MM.1S (cell line): ENCODE data around the gene ABCG2.

ENCODE experiments used
- DNase-seq: peaks from one replicate; pipeline ENCODE4 v3.0.0-alpha.2; 2015
- H2AFZ ChIP-seq: fragments of 300-600 bp; sonication (generic); 2 replicates; pipeline ENCODE4 v1.6.0; 2016; ENCODE audit warnings: antibody characterized with exemption, low read length
- H3F3A ChIP-seq: fragments of 300-600 bp; sonication (generic); 2 replicates; pipeline ENCODE4 v1.6.1; 2016; ENCODE audit warnings: mild to moderate bottlenecking, antibody characterized with exemption, low read length, moderate library complexity, mixed read lengths; ENCODE audit not compliant: insufficient read depth
- H3K27ac ChIP-seq: fragments of 300-600 bp; sonication (generic); 2 replicates; pipeline ENCODE4 v1.5.1; 2016; ENCODE audit warnings: mild to moderate bottlenecking, low read length
- H3K27me3 ChIP-seq: fragments of 300-600 bp; sonication (generic); replicated peaks from 2 replicates; pipeline ENCODE4 v1.6.0; 2016; ENCODE audit warnings: low read length; ENCODE audit not compliant: insufficient read depth
- H3K36me3 ChIP-seq: fragments of 300-600 bp; sonication (generic); replicated peaks from 2 replicates; pipeline ENCODE4 v1.6.1; 2016; ENCODE audit warnings: mild to moderate bottlenecking, low read length, mixed read lengths; ENCODE audit not compliant: insufficient read depth
- H3K4me1 ChIP-seq: fragments of 300-600 bp; sonication (generic); 2 replicates; pipeline ENCODE4 v1.6.1; 2016; ENCODE audit warnings: low read length, mixed read lengths
- H3K4me2 ChIP-seq: fragments of 300-600 bp; sonication (generic); 2 replicates; pipeline ENCODE4 v1.6.0; 2016; ENCODE audit warnings: low read depth, low read length
- H3K4me3 ChIP-seq: fragments of 300-600 bp; sonication (generic); 2 replicates; pipeline ENCODE4 v1.5.1; 2016; ENCODE audit warnings: low read length, mixed read lengths
- H3K79me2 ChIP-seq: fragments of 300-600 bp; sonication (generic); 2 replicates; pipeline ENCODE4 v1.6.1; 2016; ENCODE audit warnings: mixed run types, low read length, mixed read lengths
- H3K9ac ChIP-seq: fragments of 300-600 bp; sonication (generic); 2 replicates; pipeline ENCODE4 v1.6.1; 2016; ENCODE audit warnings: low read length, mixed read lengths
- H3K9me2 ChIP-seq: fragments of 300-600 bp; sonication (generic); replicated peaks from 2 replicates; pipeline ENCODE4 v1.6.1; 2016; ENCODE audit warnings: mild to moderate bottlenecking, low read length, mixed read lengths; ENCODE audit not compliant: insufficient read depth
- H3K9me3 ChIP-seq: fragments of 300-600 bp; sonication (generic); replicated peaks from 2 replicates; pipeline ENCODE4 v1.6.1; 2016; ENCODE audit warnings: mild to moderate bottlenecking, low read length, mixed read lengths; ENCODE audit not compliant: insufficient read depth
- H4K20me1 ChIP-seq: fragments of 300-600 bp; sonication (generic); 2 replicates; pipeline ENCODE4 v1.6.1; 2016; ENCODE audit warnings: mild to moderate bottlenecking, low read length, moderate library complexity, mixed read lengths; ENCODE audit not compliant: insufficient read depth
- EZH2 ChIP-seq: fragments of 300-600 bp; sonication (generic); optimal IDR thresholded peaks from 2 replicates; pipeline ENCODE3; 2017; ENCODE audit warnings: low read depth, mild to moderate bottlenecking, antibody characterized with exemption, low read length, mixed read lengths
- EZH2phosphoT487 ChIP-seq: fragments of 300-600 bp; sonication (generic); IDR thresholded peaks from 2 replicates; pipeline ENCODE4 v1.6.1; 2018; ENCODE audit warnings: antibody characterized with exemption, low read length
- TF ChIP-seq, protein P1 (sequence below): fragments of 300-600 bp; sonication (generic); IDR thresholded peaks from 2 replicates; pipeline ENCODE4 v1.5.1; 2016; ENCODE audit warnings: antibody characterized with exemption, low read length, mixed read lengths

Gene ABCG2

DNA sequence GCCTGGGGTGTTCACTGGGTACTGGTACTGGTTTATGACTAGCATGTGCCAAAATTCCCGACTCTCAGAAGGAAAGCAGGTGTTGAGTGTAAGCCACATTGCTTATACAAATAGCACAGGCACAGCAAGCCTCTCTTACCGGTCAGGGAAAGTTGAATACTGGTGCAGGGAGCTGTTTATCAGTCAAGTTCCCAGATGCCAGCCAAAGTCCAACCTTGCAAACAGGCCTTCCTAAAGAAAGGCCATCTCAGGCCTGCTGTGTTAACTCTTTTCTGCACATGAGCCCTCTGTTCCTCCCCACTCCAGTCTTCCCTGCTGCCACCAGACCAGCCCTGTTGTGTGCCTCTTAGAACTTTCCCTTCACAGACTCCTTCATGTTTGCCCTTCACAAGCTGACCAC, 116.8 kb downstream of the ABCG2 start:
- H3K4me3 ChIP-seq, result no peak overlapping the region
- no peaks in the 10 kb centered on the region for H3K9me3 ChIP-seq
- no peaks in the 10 kb centered on the region for H3K4me1 ChIP-seq
- H3K4me2 ChIP-seq, result no peak overlapping the region
- no peaks in the 10 kb centered on the region for H3K9me2 ChIP-seq
- TF ChIP-seq EZH2phosphoT487 (no peak), EZH2 (no peak)
- TF ChIP-seq, protein P1, sequence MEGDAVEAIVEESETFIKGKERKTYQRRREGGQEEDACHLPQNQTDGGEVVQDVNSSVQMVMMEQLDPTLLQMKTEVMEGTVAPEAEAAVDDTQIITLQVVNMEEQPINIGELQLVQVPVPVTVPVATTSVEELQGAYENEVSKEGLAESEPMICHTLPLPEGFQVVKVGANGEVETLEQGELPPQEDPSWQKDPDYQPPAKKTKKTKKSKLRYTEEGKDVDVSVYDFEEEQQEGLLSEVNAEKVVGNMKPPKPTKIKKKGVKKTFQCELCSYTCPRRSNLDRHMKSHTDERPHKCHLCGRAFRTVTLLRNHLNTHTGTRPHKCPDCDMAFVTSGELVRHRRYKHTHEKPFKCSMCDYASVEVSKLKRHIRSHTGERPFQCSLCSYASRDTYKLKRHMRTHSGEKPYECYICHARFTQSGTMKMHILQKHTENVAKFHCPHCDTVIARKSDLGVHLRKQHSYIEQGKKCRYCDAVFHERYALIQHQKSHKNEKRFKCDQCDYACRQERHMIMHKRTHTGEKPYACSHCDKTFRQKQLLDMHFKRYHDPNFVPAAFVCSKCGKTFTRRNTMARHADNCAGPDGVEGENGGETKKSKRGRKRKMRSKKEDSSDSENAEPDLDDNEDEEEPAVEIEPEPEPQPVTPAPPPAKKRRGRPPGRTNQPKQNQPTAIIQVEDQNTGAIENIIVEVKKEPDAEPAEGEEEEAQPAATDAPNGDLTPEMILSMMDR, result no peak
- H3F3A ChIP-seq, result no peaks in the 10 kb centered on the region
- 0 out of 2 replicates have a peak, but pooled peaks cover 7% of the 10 kb centered on the region for H3K36me3 ChIP-seq
- no peak overlapping the region for H2AFZ ChIP-seq
- no peaks in the 10 kb centered on the region for H4K20me1 ChIP-seq
- no peaks in the 10 kb centered on the region for H3K79me2 ChIP-seq
- no peak for DNase-seq
- H3K9ac ChIP-seq, result no peak overlapping the region
- H3K27ac ChIP-seq, result no peak overlapping the region
- no peaks in the 10 kb centered on the region for H3K27me3 ChIP-seq

DNA sequence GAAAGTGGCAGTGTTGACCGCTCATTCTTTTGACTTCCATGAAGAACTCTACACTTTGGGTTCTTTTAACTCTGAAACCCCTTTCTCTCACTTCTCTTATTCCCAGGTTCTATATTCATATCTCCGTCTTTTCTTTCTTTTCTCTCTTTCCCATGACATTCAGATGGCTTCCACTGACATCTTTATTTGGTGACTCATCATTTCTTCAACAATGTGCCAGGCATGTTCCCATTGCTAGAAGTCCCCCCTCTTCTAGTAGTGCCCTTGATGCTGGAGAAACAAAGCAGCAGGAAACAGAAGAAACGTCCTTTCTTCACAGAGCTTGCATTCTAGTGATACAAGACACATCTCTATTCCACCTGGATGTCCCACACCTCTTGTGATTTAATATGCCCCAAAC, 117.7 kb downstream of the ABCG2 start:
- 0 out of 2 replicates have a peak, but pooled peaks cover 7% of the 10 kb centered on the region for H3K36me3 ChIP-seq
- no peak overlapping the region for H2AFZ ChIP-seq
- no peaks in the 10 kb centered on the region for H3K4me1 ChIP-seq
- no peaks in the 10 kb centered on the region for H3K9me2 ChIP-seq
- H3K9ac ChIP-seq, result no peak overlapping the region
- no peak overlapping the region for H3K27ac ChIP-seq
- no peaks in the 10 kb centered on the region for H3K9me3 ChIP-seq
- no peaks in the 10 kb centered on the region for H4K20me1 ChIP-seq
- no peak for DNase-seq
- no peak overlapping the region for H3K4me2 ChIP-seq
- no peaks in the 10 kb centered on the region for H3F3A ChIP-seq
- TF ChIP-seq EZH2 (no peak), EZH2phosphoT487 (no peak)
- TF ChIP-seq, protein P1, result no peak
- H3K4me3 ChIP-seq, result no peak overlapping the region
- H3K79me2 ChIP-seq, result no peaks in the 10 kb centered on the region
- H3K27me3 ChIP-seq, result no peaks in the 10 kb centered on the region
